Activated CD4-positive, alpha-beta memory T cell treated with anti-CD3 and anti-CD28 coated beads for 36 hours (primary cell): ENCODE measurements around the gene POLG. TPM values are rescaled to one million over a fixed set of nuclear protein-coding genes. Genes with fewer than 3 reads are reported as not detected.

Experiments
- CTCF ChIA-PET: fragments of 350-600 bp; sonication (Branson Sonifier 250); formaldehyde crosslinking; loops from one replicate; lab custom pipeline; 2021; ENCODE audit warnings: antibody characterized with exemption, inconsistent platforms; lab: Charles Lee
- POLR2A ChIA-PET: fragments of 350-600 bp; sonication (Branson Sonifier 250); formaldehyde crosslinking; loops from one replicate; lab custom pipeline; 2021; ENCODE audit warnings: antibody characterized with exemption; lab: Charles Lee
- DNase-seq: peaks from one replicate; pipeline ENCODE4 v3.0.0-alpha.2; 2020
- H3K27ac Mint-ChIP-seq: one replicate; pipeline ENCODE4 v1.8.0; 2021; ENCODE audit warnings: mixed read lengths
- H3K27me3 Mint-ChIP-seq: one replicate; pipeline ENCODE4 v1.8.0; 2021; ENCODE audit warnings: mixed read lengths
- H3K36me3 Mint-ChIP-seq: one replicate; pipeline ENCODE4 v1.8.0; 2021; ENCODE audit warnings: mixed read lengths
- H3K4me1 Mint-ChIP-seq: one replicate; pipeline ENCODE4 v1.8.0; 2021; ENCODE audit warnings: low read depth, mixed read lengths
- H3K4me3 Mint-ChIP-seq: one replicate; pipeline ENCODE4 v1.8.0; 2021; ENCODE audit warnings: mild to moderate bottlenecking, mixed read lengths
- H3K9me3 Mint-ChIP-seq: one replicate; pipeline ENCODE4 v1.8.0; 2021; ENCODE audit warnings: mixed read lengths
- intact Hi-C: fragments of 100-400 bp; cut with micrococcal nuclease; formaldehyde crosslinking; loops from one replicate; pipeline ENCODE4 v1.15.1; 2023
- total RNA-seq, 2 experiments: library from RNA; stranded (reverse); gene quantifications; one replicate each; pipeline ENCODE4 v1.2.3, GENCODE V29; 2021

Gene POLG
- total RNA-seq, 2 experiments from 2014 or later = 94.8 to 97.4 TPM

DNA sequence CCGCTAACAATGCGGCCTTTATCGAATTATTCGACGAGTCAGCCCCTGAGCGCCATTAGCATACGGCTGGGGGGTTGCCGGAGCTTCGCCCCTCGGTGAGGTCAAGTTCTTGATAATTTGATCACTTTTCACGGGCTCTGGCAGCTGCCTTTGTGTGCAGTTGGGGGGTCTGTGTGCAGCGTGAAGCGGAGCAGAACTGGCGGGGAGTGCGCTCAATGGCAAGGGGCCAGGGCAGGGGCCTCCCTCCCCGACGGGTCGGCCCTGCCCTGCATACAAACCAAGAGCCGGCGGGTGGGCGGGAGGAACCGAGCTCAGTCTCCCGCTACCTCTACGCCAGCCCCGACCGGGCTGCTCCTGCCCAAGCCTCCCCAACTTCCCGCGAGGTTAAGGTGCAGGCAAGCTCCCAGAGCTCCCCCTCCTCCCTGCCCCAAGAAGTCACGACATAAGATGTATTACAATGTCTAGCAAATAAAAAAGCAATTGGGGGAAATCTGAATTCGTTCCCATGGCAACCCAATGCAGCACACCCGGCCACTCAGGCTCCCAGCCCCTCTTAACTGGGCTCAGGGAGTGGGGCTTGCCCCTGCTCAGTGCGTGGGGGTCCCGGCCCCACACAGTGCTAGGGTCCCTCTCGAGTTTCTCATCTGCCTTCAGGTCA lies 34.1 kb upstream of the POLG start:
- no peak overlapping the region for H3K27ac Mint-ChIP-seq
- H3K36me3 Mint-ChIP-seq = no peaks in the 10 kb centered on the region
- intact Hi-C loops = no loop called here
- CTCF ChIA-PET = interaction anchor here (3.6 kb wide), 1 partner anchor 11 kb away, joined by 35 read pairs; no protein-coding TSS in a partner anchor
- DNase-seq = no peak
- no peak overlapping the region for H3K4me3 Mint-ChIP-seq
- POLR2A ChIA-PET = no interaction called here
- peaks cover 13% of the 10 kb centered on the region for H3K4me1 Mint-ChIP-seq
- H3K9me3 Mint-ChIP-seq = no peaks in the 10 kb centered on the region
- H3K27me3 Mint-ChIP-seq = peaks cover 70% of the 10 kb centered on the region

DNA sequence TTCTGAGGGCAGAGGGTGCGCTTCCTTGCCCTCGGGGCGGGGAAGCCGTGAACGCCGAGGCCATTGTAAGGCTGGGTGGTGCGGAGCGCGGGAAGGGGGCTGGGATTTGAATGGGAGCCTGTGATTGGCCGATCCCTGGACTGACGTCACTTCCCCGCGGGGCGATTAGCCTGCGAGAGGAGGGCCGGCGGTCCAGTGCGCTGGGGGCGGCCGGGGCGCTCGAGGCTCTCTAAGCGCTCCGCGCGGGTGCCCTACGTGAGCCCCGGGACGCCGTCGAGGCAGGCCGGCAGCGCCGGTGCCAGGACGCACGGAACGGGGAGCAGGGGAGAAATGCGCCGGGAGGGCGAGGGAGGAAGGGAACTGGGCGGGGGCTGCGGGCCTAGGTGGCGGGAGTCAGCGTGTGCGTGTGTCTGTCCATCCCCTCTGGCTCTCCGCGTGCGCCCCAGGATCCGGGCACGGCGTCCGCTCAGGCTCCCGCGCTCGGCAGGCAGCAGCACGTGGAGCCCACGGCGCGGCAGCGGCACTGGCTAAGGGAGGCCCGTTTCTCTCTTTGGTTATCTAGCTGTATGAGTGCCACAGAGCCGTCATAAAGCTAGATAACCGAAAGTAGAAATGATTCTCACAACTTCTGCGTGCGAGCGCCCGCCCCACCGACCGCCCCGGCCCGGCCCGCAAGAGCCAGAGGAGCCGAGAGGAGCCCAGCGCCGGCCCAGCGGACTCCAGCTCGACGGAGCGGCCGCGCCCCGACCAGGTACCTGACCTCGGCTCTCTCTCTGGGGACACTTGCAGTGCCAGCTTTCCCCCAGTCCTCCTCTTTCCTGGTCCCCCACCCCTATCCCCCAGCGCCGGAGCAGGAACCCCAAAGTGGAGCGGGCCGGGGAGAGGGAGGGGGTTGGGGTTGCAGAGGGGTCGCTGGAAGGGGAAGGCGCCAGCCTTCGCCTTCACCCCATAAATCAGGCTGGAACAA lies 33.1 kb upstream of the POLG start:
- POLR2A ChIA-PET = no interaction called here
- intact Hi-C loops = no loop called here

DNA sequence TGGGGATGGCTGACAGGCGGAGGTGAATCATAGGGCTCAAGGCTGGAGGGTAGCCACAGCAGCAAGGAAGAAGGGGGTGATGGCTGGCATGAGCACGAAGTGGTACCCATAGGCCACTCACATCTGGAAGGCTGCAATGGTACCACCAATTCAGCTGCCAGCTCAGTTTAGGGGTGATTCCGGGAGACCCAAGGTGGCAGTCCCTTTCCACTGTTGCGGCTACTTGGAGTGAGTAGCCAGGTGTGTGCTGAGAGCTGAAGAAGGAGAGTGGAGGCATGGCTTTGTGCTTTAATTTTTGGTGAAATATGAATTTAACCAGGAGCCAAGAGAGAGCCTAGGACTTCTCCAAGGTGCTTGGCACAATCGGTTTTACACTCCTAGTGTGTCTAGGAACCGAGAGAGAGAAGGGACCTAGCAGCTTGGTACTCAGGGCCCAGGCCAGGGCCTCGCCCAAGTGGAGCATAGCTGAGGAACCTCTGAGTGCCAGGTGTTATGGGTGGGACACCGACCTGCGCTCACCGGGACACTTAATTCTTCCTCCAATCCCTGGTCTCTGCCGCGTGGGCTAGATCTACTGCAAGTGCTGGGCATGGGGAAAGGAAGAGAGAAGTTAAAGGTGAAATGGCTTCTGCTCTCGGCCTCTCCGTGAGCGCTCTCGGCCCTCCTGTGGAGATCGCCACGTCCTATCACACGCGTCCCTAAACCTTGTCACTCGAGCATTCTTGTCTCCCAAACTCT lies 32.2 kb upstream of the POLG start:
- Mint-ChIP-seq H3K4me3 (peak overlapping the region; percentile 27), H3K36me3 (no peaks in the 10 kb centered on the region), H3K9me3 (no peaks in the 10 kb centered on the region), H3K27ac (no peak overlapping the region), H3K27me3 (peaks cover 72% of the 10 kb centered on the region), H3K4me1 (peaks cover 12% of the 10 kb centered on the region)
- DNase-seq = no peak
- ChIA-PET POLR2A (interaction anchor here (0.5 kb wide), 1 partner anchor 11 kb away, joined by 3 read pairs; no protein-coding TSS in a partner anchor), CTCF (interaction anchor here (3.6 kb wide), 1 partner anchor 9 kb away, joined by 35 read pairs; no protein-coding TSS in a partner anchor)
- intact Hi-C loops = no loop called here

More for the DNA sequence above, 33.1 kb upstream of the POLG start:
- Mint-ChIP-seq H3K4me1 (peaks cover 14% of the 10 kb centered on the region), H3K36me3 (no peaks in the 10 kb centered on the region), H3K27ac (no peak overlapping the region), H3K4me3 (peak overlapping the region; percentile 27), H3K9me3 (no peaks in the 10 kb centered on the region), H3K27me3 (peaks cover 77% of the 10 kb centered on the region)
- DNase-seq = peak; percentile 38
- CTCF ChIA-PET = interaction anchor here (3.6 kb wide), 1 partner anchor 10 kb away, joined by 35 read pairs; no protein-coding TSS in a partner anchor

- intact Hi-C loops = no loop called here
- CTCF ChIA-PET = no interaction called here
- no peak for DNase-seq
- H3K27me3 Mint-ChIP-seq = peaks cover 77% of the 10 kb centered on the region
- H3K27ac Mint-ChIP-seq = no peak overlapping the region
- H3K4me1 Mint-ChIP-seq = peaks cover 10% of the 10 kb centered on the region
- H3K36me3 Mint-ChIP-seq = no peaks in the 10 kb centered on the region
- no peak overlapping the region for H3K4me3 Mint-ChIP-seq
- H3K9me3 Mint-ChIP-seq = no peaks in the 10 kb centered on the region
- POLR2A ChIA-PET = no interaction called here
These were observed 30.9 kb upstream of the POLG start for GRCh38 chr15:89365462-89366065.

DNA sequence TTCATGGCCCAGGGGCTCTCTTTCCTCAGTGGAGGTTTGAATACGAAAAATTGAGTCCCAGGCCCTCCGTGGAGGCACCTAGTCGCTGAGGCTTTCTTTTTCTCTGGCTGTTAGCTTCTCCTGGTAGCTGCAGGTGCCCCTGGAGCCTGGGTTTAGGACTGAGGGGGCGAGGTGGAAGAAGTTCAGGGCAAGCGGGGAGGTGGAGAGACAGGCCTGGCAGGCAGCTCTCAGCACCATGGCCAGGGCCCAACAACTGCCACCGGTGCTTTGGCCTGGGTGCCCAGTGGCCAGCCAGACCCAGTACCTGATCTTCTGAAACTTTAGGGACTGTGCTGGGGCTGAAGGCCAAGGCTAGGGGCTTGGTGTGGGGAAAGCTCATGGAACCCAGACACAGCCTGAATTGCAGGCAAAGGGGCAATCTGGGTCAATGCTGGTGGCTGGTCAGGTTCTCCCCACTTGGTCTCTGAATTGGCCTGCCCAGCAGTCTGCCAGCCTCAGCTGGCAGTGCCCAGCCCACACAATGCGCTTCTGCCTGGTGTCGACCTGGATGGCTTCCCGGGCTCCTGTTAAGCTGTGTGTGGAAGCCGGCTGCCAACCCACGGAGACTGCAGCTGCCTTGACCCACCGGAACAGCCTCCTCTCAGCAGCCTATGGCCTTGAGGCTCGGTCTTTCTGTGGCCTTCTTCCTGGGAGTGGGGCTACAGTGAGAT lies 30.3 kb upstream of the POLG start:
- CTCF ChIA-PET = interaction anchor here (10.8 kb wide), 1 partner anchor 53 kb away, joined by 130 read pairs; no protein-coding TSS in a partner anchor
- POLR2A ChIA-PET = no interaction called here
- Mint-ChIP-seq H3K36me3 (no peaks in the 10 kb centered on the region), H3K4me3 (no peak overlapping the region), H3K27ac (no peak overlapping the region), H3K9me3 (no peaks in the 10 kb centered on the region), H3K4me1 (peaks cover 10% of the 10 kb centered on the region), H3K27me3 (peaks cover 77% of the 10 kb centered on the region)
- no peak for DNase-seq
- intact Hi-C loops = no loop called here

DNA sequence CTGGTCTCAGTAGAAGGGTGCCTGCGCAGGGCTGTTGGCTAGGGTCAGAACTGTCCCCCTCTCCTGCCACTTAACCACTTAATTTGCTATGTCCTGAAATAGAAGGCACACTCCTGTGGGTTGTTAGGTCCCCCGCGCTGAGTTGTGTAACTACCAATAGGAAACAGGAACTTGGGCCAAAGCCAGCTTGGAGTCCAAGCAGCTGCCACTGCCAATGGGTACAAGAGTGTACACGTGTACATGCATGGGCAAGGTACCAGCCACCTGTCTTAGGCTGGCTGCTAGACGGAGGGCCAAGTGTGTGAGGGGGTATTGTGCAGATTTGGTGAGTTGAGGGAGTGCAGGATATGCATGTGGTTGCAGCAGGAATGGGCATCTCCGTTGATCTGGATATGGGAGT lies 29.7 kb upstream of the POLG start:
- ChIA-PET CTCF (interaction anchor here (10.8 kb wide), 1 partner anchor 53 kb away, joined by 130 read pairs; no protein-coding TSS in a partner anchor), POLR2A (no interaction called here)
- Mint-ChIP-seq H3K4me1 (peaks cover 10% of the 10 kb centered on the region), H3K36me3 (no peaks in the 10 kb centered on the region), H3K27me3 (peaks cover 76% of the 10 kb centered on the region), H3K27ac (no peak overlapping the region), H3K9me3 (no peaks in the 10 kb centered on the region), H3K4me3 (no peak overlapping the region)
- intact Hi-C loops = no loop called here
- no peak for DNase-seq

DNA sequence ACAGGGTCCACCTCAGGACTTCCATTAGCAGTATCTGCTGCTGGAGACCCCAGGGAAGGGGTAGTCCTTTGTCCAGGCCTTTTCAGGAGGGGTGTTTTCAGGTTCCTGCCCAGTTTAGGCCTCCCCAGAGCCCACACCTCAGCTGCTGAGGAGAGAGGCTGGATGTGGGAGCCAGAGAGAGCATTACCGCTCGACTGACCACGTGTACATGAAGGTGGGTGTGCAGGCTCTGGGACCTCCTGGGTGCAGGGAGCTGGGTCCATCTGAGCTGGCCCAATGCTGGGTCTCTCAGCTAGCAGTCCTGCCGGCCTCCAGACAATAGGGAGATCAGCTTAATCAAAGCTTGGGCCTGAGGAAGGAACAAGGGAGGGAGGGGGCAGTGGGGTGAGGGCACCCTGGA lies 29.1 kb upstream of the POLG start:
- Mint-ChIP-seq H3K4me1 (peaks cover 10% of the 10 kb centered on the region), H3K4me3 (no peak overlapping the region), H3K27ac (no peak overlapping the region), H3K27me3 (peaks cover 72% of the 10 kb centered on the region), H3K9me3 (no peaks in the 10 kb centered on the region), H3K36me3 (no peaks in the 10 kb centered on the region)
- intact Hi-C loops = no loop called here
- CTCF ChIA-PET = interaction anchor here (1.4 to 10.8 kb wide), 2 partner anchors 54 to 66 kb away, joined by 6 to 130 read pairs; no protein-coding TSS in a partner anchor
- POLR2A ChIA-PET = no interaction called here
- DNase-seq = no peak

DNA sequence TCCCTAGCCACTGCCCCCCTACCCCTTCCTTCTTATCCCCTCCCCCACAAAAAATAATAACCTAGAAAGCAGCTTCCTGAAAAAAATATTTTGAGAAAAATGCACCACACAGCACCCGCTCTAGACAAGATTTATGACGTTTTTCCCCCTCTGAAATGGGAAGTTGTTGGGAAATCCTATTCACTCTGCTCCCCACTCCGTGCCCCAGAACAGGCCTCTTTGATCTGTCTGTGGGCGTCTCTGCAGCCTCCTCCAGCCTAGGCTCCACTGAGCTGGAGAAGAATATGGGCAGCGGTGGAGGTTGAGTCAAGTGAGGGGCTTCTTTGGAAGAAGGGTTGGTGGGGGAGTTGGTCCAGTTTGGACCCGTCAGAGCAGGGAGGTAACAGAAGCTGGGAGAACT lies 28.5 kb upstream of the POLG start:
- intact Hi-C loops = no loop called here
- Mint-ChIP-seq H3K4me1 (peaks cover 14% of the 10 kb centered on the region), H3K27me3 (peaks cover 74% of the 10 kb centered on the region), H3K9me3 (no peaks in the 10 kb centered on the region), H3K36me3 (no peaks in the 10 kb centered on the region), H3K27ac (no peak overlapping the region), H3K4me3 (peak overlapping the region; percentile 12)
- ChIA-PET POLR2A (no interaction called here), CTCF (interaction anchor here (1.4 to 10.8 kb wide), 2 partner anchors 54 to 67 kb away, joined by 6 to 130 read pairs; no protein-coding TSS in a partner anchor)
- no peak for DNase-seq

DNA sequence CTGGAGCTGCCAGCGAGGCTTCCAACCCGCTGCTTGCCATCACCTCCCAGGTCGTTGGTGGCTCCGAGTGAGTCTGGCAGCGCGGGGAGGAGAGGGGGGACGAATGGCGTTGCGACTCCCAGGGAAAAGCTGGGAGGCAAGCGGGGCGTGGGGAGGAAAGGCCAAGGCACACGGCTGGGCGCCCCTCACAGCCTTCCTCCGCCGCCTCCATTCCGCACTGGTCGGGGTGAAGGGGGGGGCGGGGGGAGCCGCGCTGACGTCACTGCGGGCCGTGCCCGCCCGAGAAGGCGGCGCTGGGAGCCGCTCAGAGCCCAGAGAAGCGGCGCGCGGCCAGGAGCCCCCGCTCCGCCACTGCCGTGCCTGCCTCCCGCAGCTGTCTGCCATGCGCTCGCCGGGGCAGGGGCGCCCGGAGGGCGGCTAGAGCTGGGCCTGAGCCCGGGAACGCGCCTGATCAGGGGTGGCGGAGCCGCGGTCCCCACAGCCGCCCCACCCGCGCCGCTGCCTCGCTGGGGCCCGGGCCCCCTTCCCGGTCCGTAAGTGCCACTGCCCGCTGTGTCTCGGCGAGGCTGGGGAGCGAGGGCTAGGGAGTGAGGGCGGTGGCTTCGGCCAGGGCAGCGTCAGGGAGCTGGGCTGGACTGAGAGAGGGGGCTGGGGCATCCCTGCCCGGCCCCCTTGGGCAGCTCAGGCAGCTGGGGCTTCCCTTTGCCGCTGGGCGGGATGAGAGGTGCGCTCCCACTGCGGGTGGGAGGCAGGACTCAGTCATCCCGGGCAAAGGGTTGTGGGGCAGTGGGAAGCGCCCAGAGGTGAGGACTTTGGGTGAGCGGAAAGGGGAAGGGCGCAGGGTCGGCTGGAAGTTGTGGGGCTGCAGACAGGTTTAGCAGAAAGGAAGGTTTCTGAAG lies 27.8 kb upstream of the POLG start:
- no peaks in the 10 kb centered on the region for H3K36me3 Mint-ChIP-seq
- intact Hi-C loops = no loop called here
- H3K27me3 Mint-ChIP-seq = peaks cover 80% of the 10 kb centered on the region
- CTCF ChIA-PET = interaction anchor here (1.0 to 10.8 kb wide), 3 partner anchors 55 to 68 kb away, joined by 4 to 130 read pairs (median 6); no protein-coding TSS in a partner anchor
- no peak overlapping the region for H3K27ac Mint-ChIP-seq
- DNase-seq = no peak
- POLR2A ChIA-PET = no interaction called here
- no peak overlapping the region for H3K4me3 Mint-ChIP-seq
- H3K9me3 Mint-ChIP-seq = no peaks in the 10 kb centered on the region
- H3K4me1 Mint-ChIP-seq = peaks cover 13% of the 10 kb centered on the region
